GM12892 (cell line): ENCODE results near the gene ABCC9.

Experiments used
- POLR2AphosphoS5 ChIP-seq: IDR thresholded peaks from 2 replicates; pipeline ENCODE4 v1.6.1; 2011; ENCODE audit warnings: low read depth, low read length, control low read depth
- TAF1 ChIP-seq: IDR thresholded peaks from 2 replicates; pipeline ENCODE4 v1.6.1; 2011; ENCODE audit warnings: low read depth, mild to moderate bottlenecking, control low read depth, low read length, borderline replicate concordance

GRCh38 chr12:21814327-21814726 is 126.9 kb downstream of the ABCC9 start:
- no peak for TF ChIP-seq TAF1
- TF ChIP-seq POLR2AphosphoS5 = no peak
